H1 (cell line): ENCODE data around the gene TMEM221. TPM values are rescaled to one million over a fixed set of nuclear protein-coding genes. Genes with fewer than 3 reads are reported as not detected.

Experiments
- ASH2L ChIP-seq: fragments of 200-600, 300-600 bp; sonication (generic); IDR thresholded peaks from one replicate; pipeline ENCODE4 v1.7.1; 2017; ENCODE audit warnings: low read length
- BACH1 ChIP-seq: IDR thresholded peaks from 2 replicates; pipeline ENCODE4 v1.6.1; 2012; ENCODE audit warnings: low read length, improper control_type of control experiment
- CEBPB ChIP-seq: IDR thresholded peaks from 2 replicates; pipeline ENCODE4 v1.6.1; 2012; ENCODE audit warnings: low read depth, low read length
- CREB1 ChIP-seq: IDR thresholded peaks from 2 replicates; pipeline ENCODE4 v1.6.1; 2012; ENCODE audit warnings: inconsistent platforms
- EGR1 ChIP-seq: IDR thresholded peaks from 2 replicates; pipeline ENCODE4 v1.6.1; 2011; ENCODE audit warnings: low read depth, low read length, borderline replicate concordance
- HDAC2 ChIP-seq, 2 experiments: fragments of 300-600 bp in 1 of 2; sonication (generic) in 1 of 2; IDR thresholded peaks; 2 replicates each; pipeline ENCODE4 v1.6.1; 2011 to 2012; ENCODE audit warnings: low read depth in 2 of 2, low read length in 2 of 2, mild to moderate bottlenecking in 2 of 2, moderate library complexity in 2 of 2, borderline replicate concordance in 1 of 2, inconsistent platforms in 1 of 2
- KDM4A ChIP-seq: IDR thresholded peaks from one replicate; pipeline ENCODE4 v1.7.1; 2012; ENCODE audit warnings: low read depth, mild to moderate bottlenecking, moderate library complexity, low read length, inconsistent platforms; ENCODE audit not compliant: severe bottlenecking
- MAX ChIP-seq: IDR thresholded peaks from 2 replicates; pipeline ENCODE4 v1.6.1; 2012; ENCODE audit warnings: inconsistent platforms
- POLR2A ChIP-seq, 2 experiments: IDR thresholded peaks; 1 replicate in 1 of 2; 2 replicates in 1 of 2; pipeline ENCODE4 v1.6.1; 2011; ENCODE audit warnings: low read depth in 2 of 2, low read length in 2 of 2, mild to moderate bottlenecking in 2 of 2; ENCODE audit errors: control extremely low read depth in 1 of 2
- RAD21 ChIP-seq, 2 experiments: IDR thresholded peaks in 1 of 2; conservative IDR thresholded peaks in 1 of 2; 2 replicates each; pipeline ENCODE4 v1.6.1; 2011; ENCODE audit warnings: low read depth in 2 of 2, low read length in 2 of 2, improper control_type of control experiment in 1 of 2, inconsistent platforms in 1 of 2, mild to moderate bottlenecking in 1 of 2, moderate library complexity in 1 of 2
- RBBP5 ChIP-seq: IDR thresholded peaks from 2 replicates; pipeline ENCODE4 v1.7.1; 2012; ENCODE audit warnings: low read depth, mild to moderate bottlenecking, inconsistent platforms, low read length, moderate library complexity, borderline replicate concordance
- SIN3A ChIP-seq, 2 experiments: IDR thresholded peaks in 1 of 2; conservative IDR thresholded peaks in 1 of 2; 2 replicates each; pipeline ENCODE4 v1.6.1; 2011 to 2012; ENCODE audit warnings: low read length in 2 of 2, improper control_type of control experiment in 1 of 2, low read depth in 1 of 2, mild to moderate bottlenecking in 1 of 2
- TAF7 ChIP-seq: optimal IDR thresholded peaks from 2 replicates; pipeline ENCODE3; 2011; ENCODE audit warnings: low read depth, mild to moderate bottlenecking, inconsistent platforms, low read length, moderate library complexity, borderline replicate concordance
- USF2 ChIP-seq: IDR thresholded peaks from 2 replicates; pipeline ENCODE4 v1.6.1; 2011; ENCODE audit warnings: low read length, improper control_type of control experiment
- polyA plus RNA-seq, 7 experiments: library from polyadenylated mRNA; depleted of rRNA in 3 of 7; stranded (reverse) in 5 of 7; unstranded in 2 of 7; fragments of >200 nt in 5 of 7; fragments of 200-250 nt in 2 of 7; gene quantifications; 1 replicate in 5 of 7; 2 replicates in 1 of 7; 4 replicates in 1 of 7; pipeline versions ENCODE4 v1.2.1 to v1.2.3, GENCODE V29; 2011 to 2013; ENCODE audit warnings: missing spikeins in 2 of 7, mixed read lengths in 2 of 7
- total RNA-seq: library from RNA; stranded (reverse); fragmentation: NEBNext Ultra II Directional; extraction: Animal tissue kit (Norgen Biotek cat#: 25700); gene quantifications from 2 replicates; pipeline ENCODE4 v1.2.1, GENCODE V29; 2021
- TF ChIP-seq, protein P1 (sequence below): IDR thresholded peaks from 2 replicates; pipeline ENCODE4 v1.6.1; 2011; ENCODE audit warnings: low read depth, mild to moderate bottlenecking, low read length; ENCODE audit not compliant: insufficient read depth

Gene TMEM221
- total and polyA plus RNA-seq, 2 of the 8 experiments (the other 6 are each of a cell fraction or from before 2014, with no cell fraction given): 1.4 to 2.0 TPM

DNA sequence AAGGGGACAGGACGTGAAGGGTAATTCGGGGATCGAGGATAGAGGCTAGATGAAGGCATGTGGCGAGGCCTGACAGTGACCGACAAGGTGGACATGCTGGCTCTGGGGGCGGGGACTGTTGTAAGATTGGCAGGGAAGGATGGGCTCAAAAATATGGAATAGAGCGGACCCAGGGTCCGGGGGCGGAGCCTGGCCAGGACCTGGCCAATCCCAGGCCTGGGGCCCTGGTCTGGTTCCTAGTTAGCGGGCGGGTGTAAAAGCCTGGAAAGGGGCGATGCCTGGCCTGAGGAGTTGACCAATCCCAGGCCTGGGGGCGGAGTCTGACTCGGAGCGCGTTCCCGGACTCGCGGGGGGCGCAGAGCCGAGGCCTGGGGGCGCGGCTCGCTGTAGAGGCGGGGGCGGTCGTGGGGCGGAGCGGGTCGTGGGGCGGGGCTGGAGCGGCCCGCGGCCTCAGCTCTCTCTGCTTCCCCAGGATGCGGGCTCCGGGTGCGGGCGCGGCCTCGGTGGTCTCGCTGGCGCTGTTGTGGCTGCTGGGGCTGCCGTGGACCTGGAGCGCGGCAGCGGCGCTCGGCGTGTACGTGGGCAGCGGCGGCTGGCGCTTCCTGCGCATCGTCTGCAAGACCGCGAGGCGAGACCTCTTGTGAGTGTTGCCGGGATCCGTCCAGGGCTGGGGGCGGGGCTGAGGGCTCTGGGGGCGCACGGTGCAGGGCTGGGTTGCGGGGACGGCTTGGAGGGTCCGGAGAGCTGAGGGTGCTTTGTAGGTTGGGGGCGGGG lies 21.8 kb upstream of the TMEM221 start, which contains the start of gene SLC27A1 (continued):
- peak in 1 of 2 experiments; percentile 52; a peak in 2 of 4 replicates for TF ChIP-seq SIN3A (conservative IDR thresholded peaks at IDR 0.05 in 1 of 2, IDR thresholded peaks at IDR 0.05 in 1 of 2; ENCODE audit: low read depth in 1 of 2, low read length in 2 of 2)
- TF ChIP-seq CEBPB: no peak
- TF ChIP-seq USF2: no peak
- TF ChIP-seq MAX: peak; percentile 36
- TF ChIP-seq, protein P1, sequence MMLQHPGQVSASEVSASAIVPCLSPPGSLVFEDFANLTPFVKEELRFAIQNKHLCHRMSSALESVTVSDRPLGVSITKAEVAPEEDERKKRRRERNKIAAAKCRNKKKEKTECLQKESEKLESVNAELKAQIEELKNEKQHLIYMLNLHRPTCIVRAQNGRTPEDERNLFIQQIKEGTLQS: no peak
- peak; percentile 81; a peak in 3 of 4 replicates for TF ChIP-seq HDAC2 (IDR thresholded peaks at IDR 0.05; ENCODE audit: borderline replicate concordance in 1 of 2, low read depth in 2 of 2, low read length in 2 of 2)
- TF ChIP-seq EGR1: peak; percentile 79; the same call in 1 of the 2 replicates
- peak; percentile 77 for TF ChIP-seq CREB1
- peak; percentile 85 for TF ChIP-seq KDM4A
- TF ChIP-seq RBBP5: no peak
- TF ChIP-seq ASH2L: peak; percentile 22
- no peak for TF ChIP-seq TAF7
- no peak for TF ChIP-seq RAD21 (IDR thresholded peaks at IDR 0.05 in 1 of 2, conservative IDR thresholded peaks at IDR 0.05 in 1 of 2; ENCODE audit: low read depth in 2 of 2, low read length in 2 of 2)
- TF ChIP-seq POLR2A (IDR thresholded peaks at IDR 0.05; ENCODE audit: control extremely low read depth in 1 of 2, low read depth in 2 of 2, low read length in 2 of 2): peak in 1 of 2 experiments; percentile 54; a peak in 1 of 3 replicates
- peak; percentile 82 for TF ChIP-seq BACH1
